Muscle layer of duodenum (tissue), 2 donors: ENCODE results near the gene CBX6.

Source experiments
- H3K27ac ChIP-seq: one replicate; pipeline ENCODE4 v1.7.0; 2013; ENCODE audit warnings: mild to moderate bottlenecking, low read length
- H3K27me3 ChIP-seq: one replicate; pipeline ENCODE4 v1.7.0; 2013; ENCODE audit warnings: low read depth, mild to moderate bottlenecking, control low read depth, low read length
- H3K36me3 ChIP-seq, 2 donors: one replicate each; pipeline ENCODE4 v1.7.0; 2013; ENCODE audit warnings: low read length in 2 of 2, control low read depth in 1 of 2, mild to moderate bottlenecking in 1 of 2; ENCODE audit not compliant: insufficient read depth in 2 of 2, control insufficient read depth in 1 of 2
- H3K4me1 ChIP-seq, 2 donors: one replicate each; pipeline ENCODE4 v1.7.0; 2013; ENCODE audit warnings: low read length in 2 of 2, mild to moderate bottlenecking in 2 of 2, control low read depth in 1 of 2, moderate library complexity in 1 of 2; ENCODE audit not compliant: insufficient read depth in 2 of 2, control insufficient read depth in 1 of 2
- H3K4me3 ChIP-seq, 2 donors: one replicate each; pipeline ENCODE4 v1.7.0; 2013; ENCODE audit warnings: low read length in 2 of 2, low read depth in 1 of 2, mild to moderate bottlenecking in 1 of 2
- H3K9me3 ChIP-seq, 2 donors: one replicate each; pipeline ENCODE4 v1.7.0; 2013; ENCODE audit warnings: low read length in 2 of 2, control low read depth in 1 of 2, mild to moderate bottlenecking in 1 of 2; ENCODE audit not compliant: control insufficient read depth in 1 of 2
- donor health status: healthy.

Gene CBX6

GRCh38 chr22:38872831-38873248 is 824 bp upstream of the CBX6 start:
- peak overlapping the region; percentile 78 to 83 for H3K4me3 ChIP-seq
- peaks cover 18 to 35% of the 10 kb centered on the region in 2 donors for H3K4me1 ChIP-seq
- no peaks in the 10 kb centered on the region for H3K9me3 ChIP-seq
- peak overlapping the region; percentile 91 for H3K27ac ChIP-seq
- no peaks in the 10 kb centered on the region for H3K27me3 ChIP-seq
- peaks cover 0 to 6% of the 10 kb centered on the region in 2 donors for H3K36me3 ChIP-seq

- Histone ChIP-seq H3K36me3 (peaks cover 0 to 9% of the 10 kb centered on the region in 2 donors), H3K27ac (peak overlapping the region; percentile 88), H3K4me3 (peak overlapping the region; percentile 66 to 78), H3K9me3 (no peaks in the 10 kb centered on the region), H3K4me1 (peaks cover 18 to 42% of the 10 kb centered on the region in 2 donors), H3K27me3 (no peaks in the 10 kb centered on the region)
Observed at GRCh38 chr22:38871360-38872171, 450 bp downstream of the CBX6 start.

- Histone ChIP-seq H3K4me1 (peaks cover 18 to 47% of the 10 kb centered on the region in 2 donors), H3K27me3 (no peaks in the 10 kb centered on the region), H3K4me3 (peak overlapping the region; percentile 66 to 78), H3K9me3 (no peaks in the 10 kb centered on the region), H3K27ac (peak overlapping the region; percentile 88), H3K36me3 (peaks cover 0 to 15% of the 10 kb centered on the region in 2 donors)
Observed at GRCh38 chr22:38870791-38871359, 1.1 kb downstream of the CBX6 start.

GRCh38 chr22:38870312-38870741 is 1.7 kb downstream of the CBX6 start:
- no peaks in the 10 kb centered on the region for H3K9me3 ChIP-seq
- H3K4me3 ChIP-seq: peak overlapping the region; percentile 66 to 78
- H3K27ac ChIP-seq: peak overlapping the region; percentile 88
- H3K4me1 ChIP-seq: peaks cover 18 to 53% of the 10 kb centered on the region in 2 donors
- no peaks in the 10 kb centered on the region for H3K27me3 ChIP-seq
- H3K36me3 ChIP-seq: peaks cover 0 to 21% of the 10 kb centered on the region in 2 donors

GRCh38 chr22:38869663-38870062 is 2.4 kb downstream of the CBX6 start:
- H3K4me1 ChIP-seq: peaks cover 18 to 59% of the 10 kb centered on the region in 2 donors
- H3K4me3 ChIP-seq: peak overlapping the region in 1 of 2 donors; percentile 78
- H3K36me3 ChIP-seq: peaks cover 0 to 22% of the 10 kb centered on the region in 2 donors

GRCh38 chr22:38868886-38869381 is 3.1 kb downstream of the CBX6 start:
- no peak overlapping the region for H3K27ac ChIP-seq
- no peak overlapping the region for H3K4me3 ChIP-seq
- H3K27me3 ChIP-seq: no peaks in the 10 kb centered on the region
- H3K9me3 ChIP-seq: no peaks in the 10 kb centered on the region
- H3K36me3 ChIP-seq: peaks cover 0 to 22% of the 10 kb centered on the region in 2 donors
- peaks cover 18 to 65% of the 10 kb centered on the region in 2 donors for H3K4me1 ChIP-seq

More at GRCh38 chr22:38869663-38870062, 2.4 kb downstream of the CBX6 start:
- H3K27ac ChIP-seq: peak overlapping the region; percentile 2
- no peaks in the 10 kb centered on the region for H3K27me3 ChIP-seq
- no peaks in the 10 kb centered on the region for H3K9me3 ChIP-seq

GRCh38 chr22:38868286-38868721 is 3.7 kb downstream of the CBX6 start:
- Histone ChIP-seq H3K27ac (no peak overlapping the region), H3K9me3 (no peaks in the 10 kb centered on the region), H3K27me3 (no peaks in the 10 kb centered on the region), H3K4me3 (no peak overlapping the region), H3K4me1 (peaks cover 18 to 66% of the 10 kb centered on the region in 2 donors), H3K36me3 (peaks cover 0 to 22% of the 10 kb centered on the region in 2 donors)

GRCh38 chr22:38867471-38868285 is 4.3 kb downstream of the CBX6 start:
- Histone ChIP-seq H3K9me3 (no peaks in the 10 kb centered on the region), H3K36me3 (peaks cover 0 to 22% of the 10 kb centered on the region in 2 donors), H3K4me1 (peaks cover 18 to 72% of the 10 kb centered on the region in 2 donors), H3K27ac (no peak overlapping the region), H3K27me3 (no peaks in the 10 kb centered on the region), H3K4me3 (no peak overlapping the region)

- peaks cover 0 to 22% of the 10 kb centered on the region in 2 donors for H3K36me3 ChIP-seq
- peaks cover 18 to 78% of the 10 kb centered on the region in 2 donors for H3K4me1 ChIP-seq
- no peaks in the 10 kb centered on the region for H3K9me3 ChIP-seq
- H3K27me3 ChIP-seq: no peaks in the 10 kb centered on the region
- no peak overlapping the region for H3K4me3 ChIP-seq
- no peak overlapping the region for H3K27ac ChIP-seq
Observed at GRCh38 chr22:38867124-38867455, 4.9 kb downstream of the CBX6 start.

- H3K27ac ChIP-seq: no peak overlapping the region
- peaks cover 18 to 81% of the 10 kb centered on the region in 2 donors for H3K4me1 ChIP-seq
- H3K9me3 ChIP-seq: no peaks in the 10 kb centered on the region
- H3K4me3 ChIP-seq: no peak overlapping the region
- peaks cover 0 to 22% of the 10 kb centered on the region in 2 donors for H3K36me3 ChIP-seq
- H3K27me3 ChIP-seq: no peaks in the 10 kb centered on the region
Observed at GRCh38 chr22:38866399-38867123, 5.5 kb downstream of the CBX6 start.
